ENCODE measurements around the gene ZGPAT. TPM values are rescaled to one million over a fixed set of nuclear protein-coding genes. Genes with fewer than 3 reads are reported as not detected.
A peak's percentile ranks its signal among the peaks of the same experiment; 100 is the strongest.

ZGPAT gene
- total RNA-seq, 6 donors from 2014 or later, result 24.8 to 70.2 (median 36.8) TPM

DNA sequence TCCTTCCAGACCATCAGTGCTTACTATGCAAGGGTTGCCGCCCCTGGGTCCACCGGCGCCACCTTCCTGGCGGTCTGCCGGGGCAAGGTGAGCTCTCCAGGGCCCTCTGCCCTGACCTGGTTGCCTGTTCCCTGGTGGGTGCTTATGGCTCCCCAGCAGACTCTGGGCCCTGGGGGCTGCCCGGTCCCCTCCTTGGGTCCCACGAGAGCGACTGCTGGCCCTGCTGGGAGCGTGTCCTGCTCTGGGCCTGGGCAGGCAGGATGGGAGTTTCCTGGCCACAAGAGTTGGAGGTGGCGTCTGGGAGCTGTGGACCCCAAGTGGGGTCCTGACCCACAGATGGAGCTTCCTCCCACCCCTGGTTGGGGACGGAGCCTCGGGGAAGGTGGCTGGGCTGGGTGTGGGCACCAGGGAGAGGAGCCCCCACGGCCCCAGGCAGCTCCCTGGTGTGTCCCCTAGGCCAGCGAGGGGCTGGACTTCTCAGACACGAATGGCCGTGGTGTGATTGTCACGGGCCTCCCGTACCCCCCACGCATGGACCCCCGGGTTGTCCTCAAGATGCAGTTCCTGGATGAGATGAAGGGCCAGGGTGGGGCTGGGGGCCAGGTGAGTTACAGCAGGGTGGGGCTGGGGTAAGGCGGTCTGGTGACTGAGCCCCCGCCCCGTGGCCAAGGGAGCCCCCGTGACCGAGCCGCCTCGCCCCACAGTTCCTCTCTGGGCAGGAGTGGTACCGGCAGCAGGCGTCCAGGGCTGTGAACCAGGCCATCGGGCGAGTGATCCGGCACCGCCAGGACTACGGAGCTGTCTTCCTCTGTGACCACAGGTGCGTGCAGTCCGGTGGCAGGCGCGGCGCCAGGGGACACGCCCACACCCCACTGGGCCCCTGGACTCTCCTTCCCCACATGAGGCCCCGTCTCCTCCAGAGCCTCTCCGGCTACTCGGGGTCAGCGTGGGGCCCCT, 18.5 kb upstream of the ZGPAT start:
- H3K27me3 ChIP-seq, result no peaks in the 10 kb centered on the region
- H3K27ac ChIP-seq, result peak overlapping the region; percentile 90 to 96 (median 91)
- H3K9me3 ChIP-seq, result no peaks in the 10 kb centered on the region
- no peak overlapping the region for H3K4me3 ChIP-seq
- DNase-seq (peak in 1 of 2 donors; percentile 89), ATAC-seq (ENCODE audit: low FRiP score in 2 of 2) (no peak)
- H3K36me3 ChIP-seq, result peaks cover 0 to 17% (median under 1%) of the 10 kb centered on the region in 4 donors
- H3K4me1 ChIP-seq, result peaks cover 51 to 63% (median 56%) of the 10 kb centered on the region in 4 donors
- TF ChIP-seq POLR2AphosphoS5 (IDR thresholded peaks at IDR 0.05) (no peak), EP300 (IDR thresholded peaks at IDR 0.05) (no peak), POLR2A (IDR thresholded peaks at IDR 0.05) (no peak)
- TF ChIP-seq, protein P1, sequence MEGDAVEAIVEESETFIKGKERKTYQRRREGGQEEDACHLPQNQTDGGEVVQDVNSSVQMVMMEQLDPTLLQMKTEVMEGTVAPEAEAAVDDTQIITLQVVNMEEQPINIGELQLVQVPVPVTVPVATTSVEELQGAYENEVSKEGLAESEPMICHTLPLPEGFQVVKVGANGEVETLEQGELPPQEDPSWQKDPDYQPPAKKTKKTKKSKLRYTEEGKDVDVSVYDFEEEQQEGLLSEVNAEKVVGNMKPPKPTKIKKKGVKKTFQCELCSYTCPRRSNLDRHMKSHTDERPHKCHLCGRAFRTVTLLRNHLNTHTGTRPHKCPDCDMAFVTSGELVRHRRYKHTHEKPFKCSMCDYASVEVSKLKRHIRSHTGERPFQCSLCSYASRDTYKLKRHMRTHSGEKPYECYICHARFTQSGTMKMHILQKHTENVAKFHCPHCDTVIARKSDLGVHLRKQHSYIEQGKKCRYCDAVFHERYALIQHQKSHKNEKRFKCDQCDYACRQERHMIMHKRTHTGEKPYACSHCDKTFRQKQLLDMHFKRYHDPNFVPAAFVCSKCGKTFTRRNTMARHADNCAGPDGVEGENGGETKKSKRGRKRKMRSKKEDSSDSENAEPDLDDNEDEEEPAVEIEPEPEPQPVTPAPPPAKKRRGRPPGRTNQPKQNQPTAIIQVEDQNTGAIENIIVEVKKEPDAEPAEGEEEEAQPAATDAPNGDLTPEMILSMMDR (IDR thresholded peaks at IDR 0.05), result no peak
- WGBS, 2 donors, result 95 to 96% methylated on average over 9 to 44 of the region's 44 CpGs

DNA sequence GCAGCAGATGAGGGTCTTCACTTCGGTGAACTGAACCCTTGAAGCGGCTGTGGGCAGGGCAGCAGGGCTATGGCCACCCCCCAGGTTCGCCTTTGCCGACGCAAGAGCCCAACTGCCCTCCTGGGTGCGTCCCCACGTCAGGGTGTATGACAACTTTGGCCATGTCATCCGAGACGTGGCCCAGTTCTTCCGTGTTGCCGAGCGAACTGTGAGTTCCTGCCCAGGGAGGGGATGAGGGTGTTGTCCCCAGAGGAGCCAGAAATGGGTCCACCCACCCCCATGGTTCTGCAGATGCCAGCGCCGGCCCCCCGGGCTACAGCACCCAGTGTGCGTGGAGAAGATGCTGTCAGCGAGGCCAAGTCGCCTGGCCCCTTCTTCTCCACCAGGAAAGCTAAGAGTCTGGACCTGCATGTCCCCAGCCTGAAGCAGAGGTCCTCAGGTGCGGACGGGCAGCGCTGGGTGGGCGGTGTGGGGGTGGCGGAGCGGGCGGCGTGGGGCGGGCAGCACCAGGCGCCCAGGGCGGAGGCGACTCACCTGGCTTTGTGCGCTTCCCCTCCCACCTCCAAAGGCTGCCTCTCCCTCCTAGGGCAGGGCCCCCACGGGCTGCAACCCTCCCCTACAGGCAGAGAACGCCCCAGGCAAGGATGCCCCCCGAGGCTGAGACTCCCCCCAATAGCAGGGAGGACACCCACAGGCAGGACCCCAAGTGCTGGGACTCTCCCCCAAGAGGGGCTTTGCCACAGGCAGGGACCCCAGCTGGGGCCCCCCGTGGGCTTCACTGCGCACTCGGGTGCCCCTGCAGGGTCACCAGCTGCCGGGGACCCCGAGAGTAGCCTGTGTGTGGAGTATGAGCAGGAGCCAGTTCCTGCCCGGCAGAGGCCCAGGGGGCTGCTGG, 17.6 kb upstream of the ZGPAT start:
- TF ChIP-seq, protein P1 (IDR thresholded peaks at IDR 0.05), result no peak
- TF ChIP-seq POLR2AphosphoS5 (IDR thresholded peaks at IDR 0.05) (no peak), EP300 (IDR thresholded peaks at IDR 0.05) (no peak), POLR2A (IDR thresholded peaks at IDR 0.05) (no peak)
- Histone ChIP-seq H3K27me3 (no peaks in the 10 kb centered on the region), H3K36me3 (peaks cover 0 to 26% (median 4%) of the 10 kb centered on the region in 4 donors), H3K9me3 (no peaks in the 10 kb centered on the region), H3K4me1 (peaks cover 49 to 63% (median 55%) of the 10 kb centered on the region in 4 donors), H3K4me3 (no peak overlapping the region), H3K27ac (peak overlapping the region in 3 of 4 donors; percentile 90 to 96 (median 91))
- DNase-seq, result peak in 1 of 2 donors; percentile 75
- WGBS, 2 donors, result 93 to 95% methylated on average over 10 to 32 of the region's 40 CpGs
- no peak for ATAC-seq (ENCODE audit: low FRiP score in 2 of 2)

DNA sequence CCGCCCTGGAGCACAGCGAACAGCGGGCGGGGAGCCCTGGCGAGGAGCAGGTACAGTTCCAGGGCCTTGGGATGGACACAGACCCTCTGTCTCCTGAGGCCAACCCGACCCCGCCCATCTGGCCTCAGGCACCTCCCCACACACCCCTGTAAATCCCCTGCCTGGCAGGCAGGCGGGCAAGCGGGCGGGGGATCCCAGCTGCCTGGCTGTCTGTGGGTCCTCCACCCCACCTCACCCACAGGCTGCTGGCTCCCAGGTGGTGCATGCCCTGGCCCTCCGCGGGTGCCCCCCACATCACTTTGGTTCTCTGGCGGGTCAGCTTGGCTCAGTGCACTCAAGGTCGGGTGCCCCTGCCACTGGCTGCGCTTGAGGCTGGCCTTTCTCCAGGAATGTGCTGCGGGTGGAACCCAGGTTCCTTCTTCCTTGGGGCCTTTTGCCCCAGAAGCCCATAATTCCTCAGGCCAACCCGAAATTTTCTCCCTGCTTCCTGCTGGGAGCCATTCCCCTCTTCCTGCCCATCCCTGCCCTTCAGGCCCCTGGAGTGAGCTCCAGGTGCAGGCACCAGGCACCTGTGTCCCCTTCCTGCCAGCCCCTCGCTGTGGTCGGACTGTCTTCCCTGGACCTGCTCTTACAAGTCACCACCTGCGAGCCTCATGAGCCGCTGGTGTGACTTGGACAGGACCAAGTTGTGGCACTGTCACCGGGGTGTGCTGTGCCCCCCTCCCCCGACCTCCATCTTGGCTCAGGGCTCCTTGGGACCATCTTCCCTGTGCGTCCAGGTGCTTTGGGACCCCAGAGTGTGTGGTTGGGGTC, 16.7 kb upstream of the ZGPAT start:
- peak in 1 of 2 donors; percentile 83 for DNase-seq
- 86 to 87% methylated on average over 17 to 24 of the region's 24 CpGs for WGBS, 2 donors
- TF ChIP-seq POLR2AphosphoS5 (IDR thresholded peaks at IDR 0.05), result no peak
- TF ChIP-seq POLR2A (IDR thresholded peaks at IDR 0.05), result no peak
- TF ChIP-seq, protein P1 (IDR thresholded peaks at IDR 0.05), result no peak
- no peak for TF ChIP-seq EP300 (IDR thresholded peaks at IDR 0.05)
- Histone ChIP-seq H3K4me1 (peaks cover 41 to 64% (median 48%) of the 10 kb centered on the region in 4 donors), H3K9me3 (no peaks in the 10 kb centered on the region), H3K27ac (peak overlapping the region; percentile 23 to 96 (median 70)), H3K27me3 (no peaks in the 10 kb centered on the region), H3K4me3 (no peak overlapping the region), H3K36me3 (peaks cover 0 to 35% (median 4%) of the 10 kb centered on the region in 4 donors)
- ATAC-seq (ENCODE audit: low FRiP score in 2 of 2), result no peak

All from upper lobe of left lung (tissue), 6 donors.